ENCODE measurements around the gene SH3RF2.

GRCh38 chr5:145969714-145970092 is 33.3 kb downstream of the SH3RF2 start:
- TF ChIP-seq MXI1 (IDR thresholded peaks at IDR 0.05; ENCODE audit: low read depth, low read length) (no peak), USF2 (IDR thresholded peaks at IDR 0.05; ENCODE audit: borderline replicate concordance, low read depth, low read length) (no peak), USF1 (IDR thresholded peaks at IDR 0.05; ENCODE audit: borderline replicate concordance, extremely low read length, insufficient read depth, low read depth, low read length) (no peak), CTCF (IDR thresholded peaks at IDR 0.05 in 2 of 3, conservative IDR thresholded peaks at IDR 0.05 in 1 of 3; ENCODE audit: control insufficient read depth in 2 of 3, extremely low read depth in 1 of 3, insufficient read depth in 1 of 3, low read depth in 3 of 3, low read length in 3 of 3) (no peak), RFX5 (IDR thresholded peaks at IDR 0.05; ENCODE audit: low read depth, low read length) (no peak), ETV6 (conservative IDR thresholded peaks at IDR 0.05 in 1 of 2, IDR thresholded peaks at IDR 0.05 in 1 of 2; ENCODE audit: borderline replicate concordance in 1 of 2, low read depth in 1 of 2) (no peak), MEF2A (IDR thresholded peaks at IDR 0.05; ENCODE audit: insufficient read depth, low read depth, low read length) (no peak), BACH1 (IDR thresholded peaks at IDR 0.05; ENCODE audit: borderline replicate concordance) (no peak), JUND (IDR thresholded peaks at IDR 0.05; ENCODE audit: low read depth, low read length) (no peak), IKZF2 (IDR thresholded peaks at IDR 0.05) (no peak), POLR2A (IDR thresholded peaks at IDR 0.05; ENCODE audit: low read depth, low read length) (no peak), E2F4 (IDR thresholded peaks at IDR 0.05; ENCODE audit: low read depth, low read length) (no peak), ZNF217 (IDR thresholded peaks at IDR 0.05) (no peak)

All from GM12878 (cell line).